A673 (cell line): ENCODE results near the gene KLK3.
A peak's percentile ranks its signal among the peaks of the same experiment; 100 is the strongest.

Source experiments
- CTCF ChIP-seq: fragments of 300-800, 200-600 bp; sonication (generic); conservative IDR thresholded peaks from 2 replicates; pipeline ENCODE4 v1.5.1; 2017; ENCODE audit warnings: low read depth, mild to moderate bottlenecking, antibody characterized with exemption, low read length, moderate library complexity, mixed read lengths
- EZH2 ChIP-seq: fragments of 200-600 bp; sonication (generic); IDR thresholded peaks from 2 replicates; pipeline ENCODE4 v1.6.1; 2017; ENCODE audit warnings: borderline replicate concordance, low read depth, mild to moderate bottlenecking, mixed read lengths, antibody characterized with exemption, low read length; ENCODE audit not compliant: poor library complexity, severe bottlenecking

- TF ChIP-seq CTCF = peak; percentile 18; the same call in 1 of the 2 replicates
- no peak for TF ChIP-seq EZH2
Measured at GRCh38 chr19:50882188-50882587, 27.5 kb downstream of the KLK3 start.
